Thyroid gland (tissue), 4 donors: ENCODE data around the gene NKAPD1.

Source experiments
- CTCF ChIP-seq, 6 experiments: fragments of 200-600 bp in 3 of 6; fragments of 450-650 bp in 3 of 6; sonication (generic) in 3 of 6; IDR thresholded peaks; one replicate each; pipeline ENCODE4 v1.5.1; 2016 to 2019; ENCODE audit warnings: antibody characterized with exemption in 6 of 6, mild to moderate bottlenecking in 2 of 6, inconsistent platforms in 1 of 6, moderate library complexity in 1 of 6
- POLR2A ChIP-seq, 2 donors: fragments of 450-650 bp; IDR thresholded peaks; one replicate each; pipeline ENCODE4 v1.6.1; 2017; ENCODE audit warnings: antibody characterized with exemption in 2 of 2, mild to moderate bottlenecking in 2 of 2, moderate library complexity in 1 of 2

GRCh38 chr11:112115386-112115785, 41.3 kb downstream of the NKAPD1 start:
- no peak for TF ChIP-seq CTCF (IDR thresholded peaks at IDR 0.05)
- TF ChIP-seq POLR2A (IDR thresholded peaks at IDR 0.05): no peak
